B cell (primary cell): ENCODE measurements around the gene BST2. TPM values are rescaled to one million over a fixed set of nuclear protein-coding genes. Genes with fewer than 3 reads are reported as not detected.
A peak's percentile ranks its signal among the peaks of the same experiment; 100 is the strongest.

Source experiments
- ATAC-seq: fragments of 200-7000 bp; cut with Tn5 transposase; one replicate; pipeline ENCODE4 v1.10.0; 2021; ENCODE audit warnings: low read depth, mild to moderate bottlenecking, moderate number of reproducible peaks, moderate library complexity
- CTCF ChIA-PET: fragments of 350-600 bp; sonication (Branson Sonifier 250); formaldehyde crosslinking; loops from one replicate; lab custom pipeline; 2021; ENCODE audit warnings: antibody characterized with exemption, inconsistent platforms; lab: Charles Lee
- POLR2A ChIA-PET: fragments of 350-600 bp; sonication (Branson Sonifier 250); formaldehyde crosslinking; loops from one replicate; lab custom pipeline; 2021; ENCODE audit warnings: antibody characterized with exemption; lab: Charles Lee
- DNase-seq: peaks from one replicate; pipeline ENCODE4 v3.0.0; 2013
- H2AFZ ChIP-seq: 2 replicates; pipeline ENCODE4 v1.6.1; 2012; ENCODE audit warnings: mild to moderate bottlenecking, low read depth, low read length; ENCODE audit not compliant: insufficient read depth, poor library complexity, severe bottlenecking
- H3K27ac ChIP-seq, 2 donors: 1 replicate in 1 of 2; 2 replicates in 1 of 2; pipeline ENCODE4 v1.5.1; 2012 to 2013; ENCODE audit warnings: low read length in 2 of 2, mild to moderate bottlenecking in 2 of 2, moderate library complexity in 1 of 2
- H3K27me3 ChIP-seq, 4 experiments: fragments of 200-600 bp in 1 of 4; sonication (generic) in 1 of 4; replicated peaks in 1 of 4; 1 replicate in 2 of 4; 2 replicates in 2 of 4; pipeline versions ENCODE4 v1.6.1 to v1.7.0; 2013 to 2016; ENCODE audit warnings: low read length in 3 of 4, mild to moderate bottlenecking in 2 of 4, mixed read lengths in 1 of 4, moderate library complexity in 1 of 4; ENCODE audit not compliant: insufficient read depth in 4 of 4, control insufficient read depth in 3 of 4; ENCODE audit errors: control extremely low read depth in 1 of 4
- H3K36me3 ChIP-seq, 2 experiments: replicated peaks in 1 of 2; 1 replicate in 1 of 2; 2 replicates in 1 of 2; pipeline versions ENCODE4 v1.6.1 to v1.7.1; 2013; ENCODE audit warnings: low read length in 1 of 2; ENCODE audit not compliant: insufficient read depth in 2 of 2, control insufficient read depth in 1 of 2; ENCODE audit errors: control extremely low read depth in 1 of 2, extremely low read depth in 1 of 2
- H3K4me1 ChIP-seq, 2 donors: fragments of 200-600 bp in 1 of 2; sonication (generic) in 1 of 2; 1 replicate in 1 of 2; 2 replicates in 1 of 2; pipeline versions ENCODE4 v1.5.1 to v1.6.1; 2013 to 2017; ENCODE audit warnings: low read length in 2 of 2; ENCODE audit not compliant: control insufficient read depth in 2 of 2, insufficient read depth in 2 of 2
- H3K4me2 ChIP-seq: replicated peaks from 2 replicates; pipeline ENCODE3; 2012; ENCODE audit warnings: mild to moderate bottlenecking, low read depth, low read length; ENCODE audit not compliant: poor library complexity, severe bottlenecking
- H3K4me3 ChIP-seq, 5 experiments: fragments of 200-600 bp in 1 of 5; sonication (generic) in 1 of 5; 1 replicate in 3 of 5; 2 replicates in 2 of 5; pipeline versions ENCODE4 v1.5.1 to v1.7.0; 2011 to 2016; ENCODE audit warnings: low read length in 4 of 5, mild to moderate bottlenecking in 4 of 5, low read depth in 2 of 5, control low read depth in 1 of 5, moderate library complexity in 1 of 5; ENCODE audit not compliant: insufficient read depth in 1 of 5; ENCODE audit errors: control extremely low read depth in 1 of 5, extremely low read depth in 1 of 5
- H3K79me2 ChIP-seq: fragments of 200-600 bp; sonication (generic); one replicate; pipeline ENCODE4 v1.6.0; 2016; ENCODE audit warnings: low read length; ENCODE audit not compliant: control insufficient read depth, insufficient read depth
- H3K9ac ChIP-seq: fragments of 200-600 bp; sonication (generic); 2 replicates; pipeline ENCODE4 v1.6.1; 2017; ENCODE audit warnings: mild to moderate bottlenecking, low read length, moderate library complexity
- H3K9me3 ChIP-seq, 3 donors: one replicate each; pipeline versions ENCODE4 v1.6.1 to v1.7.1; 2013; ENCODE audit warnings: low read length in 2 of 3; ENCODE audit not compliant: control insufficient read depth in 2 of 3, insufficient read depth in 1 of 3; ENCODE audit errors: control extremely low read depth in 1 of 3
- H4K20me1 ChIP-seq: 2 replicates; pipeline ENCODE4 v1.6.0; 2012; ENCODE audit warnings: mild to moderate bottlenecking, low read length; ENCODE audit not compliant: insufficient read depth, control insufficient read depth, poor library complexity, severe bottlenecking
- H3K27ac Mint-ChIP-seq: one replicate; pipeline ENCODE4 v1.8.0; 2021; ENCODE audit warnings: mixed read lengths
- H3K27me3 Mint-ChIP-seq: one replicate; pipeline ENCODE4 v1.8.0; 2021; ENCODE audit warnings: mixed read lengths
- H3K4me1 Mint-ChIP-seq: one replicate; pipeline ENCODE4 v1.8.0; 2021; ENCODE audit warnings: mixed read lengths
- H3K4me3 Mint-ChIP-seq: one replicate; pipeline ENCODE4 v1.8.0; 2021; ENCODE audit warnings: mixed read lengths
- H3K9me3 Mint-ChIP-seq: one replicate; pipeline ENCODE4 v1.8.0; 2022; ENCODE audit warnings: mixed read lengths; ENCODE audit not compliant: insufficient read depth
- EZH2 ChIP-seq: IDR thresholded peaks from 2 replicates; pipeline ENCODE4 v1.6.1; 2012; ENCODE audit warnings: borderline replicate concordance, low read depth, mild to moderate bottlenecking, moderate library complexity, low read length; ENCODE audit not compliant: insufficient read depth, poor library complexity, severe bottlenecking
- WGBS: methylation state at CpG from one replicate; pipeline ENCODE4 v1.1.5; 2013; ENCODE audit warnings: missing lambda C conversion rate; ENCODE audit not compliant: insufficient coverage; 5-methylcytosine and 5-hydroxymethylcytosine counted together
- intact Hi-C: fragments of 100-400 bp; cut with micrococcal nuclease; formaldehyde crosslinking; loops from one replicate; pipeline ENCODE4 v1.10.0; 2022
- polyA plus RNA-seq: library from polyadenylated mRNA; depleted of rRNA; stranded (reverse); fragments of >200 nt; gene quantifications from 2 replicates; pipeline ENCODE4 v1.2.3, GENCODE V29; 2012
- total RNA-seq, 2 donors: library from RNA; stranded (reverse); fragments of 120-200 nt in 1 of 2; gene quantifications; 1 replicate in 1 of 2; 2 replicates in 1 of 2; pipeline versions ENCODE4 v1.2.3 to v1.2.4, GENCODE V29; 2013 to 2022
- TF ChIP-seq, protein P1 (sequence below): fragments of 200-600 bp; IDR thresholded peaks from one replicate; pipeline ENCODE4 v1.8.0; 2022; ENCODE audit warnings: antibody characterized with exemption, mild to moderate bottlenecking

The BST2 gene
- total and polyA plus RNA-seq, 2 donors (not counting 1 experiment from before 2014, with no cell fraction given), result 59.7 to 79.5 TPM

DNA sequence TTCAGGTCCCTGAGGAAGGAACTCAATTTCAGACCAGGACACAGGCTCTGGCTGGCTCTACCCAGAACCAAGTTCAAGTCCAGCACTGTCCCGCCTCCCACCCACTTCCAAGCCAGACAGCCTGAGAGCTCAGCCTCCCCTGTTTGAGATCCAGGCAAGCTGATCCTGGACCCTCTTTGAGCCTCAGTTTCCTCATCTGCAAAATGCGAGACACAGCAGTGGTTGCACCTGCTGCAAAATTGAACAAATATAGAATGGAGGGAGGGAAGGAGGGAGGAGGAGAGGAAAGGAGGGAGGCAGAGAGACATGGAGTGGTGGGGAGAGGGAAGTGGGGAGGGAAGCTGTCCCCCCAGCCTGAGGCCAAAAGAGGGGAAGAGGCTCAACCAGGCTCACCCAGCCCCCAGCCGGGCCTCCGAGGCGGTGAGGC, 42.3 kb upstream of the BST2 start:
- Mint-ChIP-seq H3K4me1 (peaks cover 11% of the 10 kb centered on the region), H3K4me3 (peak overlapping the region; percentile 48), H3K27ac (no peak overlapping the region), H3K9me3 (no peaks in the 10 kb centered on the region), H3K27me3 (peaks cover 25% of the 10 kb centered on the region)
- H3K4me3 ChIP-seq, result no peak overlapping the region
- 19% methylated on average over 4 of the region's 5 CpGs for WGBS
- intact Hi-C loops, result loop anchor here (10.0 kb wide), 1 partner anchor 407 kb away; the partner anchor contains the start of gene RPL18A
- TF ChIP-seq EZH2, result no peak
- TF ChIP-seq, protein P1, sequence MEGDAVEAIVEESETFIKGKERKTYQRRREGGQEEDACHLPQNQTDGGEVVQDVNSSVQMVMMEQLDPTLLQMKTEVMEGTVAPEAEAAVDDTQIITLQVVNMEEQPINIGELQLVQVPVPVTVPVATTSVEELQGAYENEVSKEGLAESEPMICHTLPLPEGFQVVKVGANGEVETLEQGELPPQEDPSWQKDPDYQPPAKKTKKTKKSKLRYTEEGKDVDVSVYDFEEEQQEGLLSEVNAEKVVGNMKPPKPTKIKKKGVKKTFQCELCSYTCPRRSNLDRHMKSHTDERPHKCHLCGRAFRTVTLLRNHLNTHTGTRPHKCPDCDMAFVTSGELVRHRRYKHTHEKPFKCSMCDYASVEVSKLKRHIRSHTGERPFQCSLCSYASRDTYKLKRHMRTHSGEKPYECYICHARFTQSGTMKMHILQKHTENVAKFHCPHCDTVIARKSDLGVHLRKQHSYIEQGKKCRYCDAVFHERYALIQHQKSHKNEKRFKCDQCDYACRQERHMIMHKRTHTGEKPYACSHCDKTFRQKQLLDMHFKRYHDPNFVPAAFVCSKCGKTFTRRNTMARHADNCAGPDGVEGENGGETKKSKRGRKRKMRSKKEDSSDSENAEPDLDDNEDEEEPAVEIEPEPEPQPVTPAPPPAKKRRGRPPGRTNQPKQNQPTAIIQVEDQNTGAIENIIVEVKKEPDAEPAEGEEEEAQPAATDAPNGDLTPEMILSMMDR, result no peak
- POLR2A ChIA-PET, result no interaction called here
- H3K9ac ChIP-seq, result no peak overlapping the region
- peaks cover 0 to 2% (median 0%) of the 10 kb centered on the region in 3 donors for H3K9me3 ChIP-seq
- no peaks in the 10 kb centered on the region for H3K79me2 ChIP-seq
- H2AFZ ChIP-seq, result no peak overlapping the region
- no peaks in the 10 kb centered on the region for H3K36me3 ChIP-seq
- H3K27ac ChIP-seq, result no peak overlapping the region
- no peaks in the 10 kb centered on the region for H4K20me1 ChIP-seq
- DNase-seq (peak; percentile 25), ATAC-seq (no peak)
- CTCF ChIA-PET, result interaction anchor here (0.8 to 2.2 kb wide), 2 partner anchors 9 to 18 kb away, joined by 3 to 8 read pairs; no protein-coding TSS in a partner anchor
- H3K4me2 ChIP-seq, result peak overlapping the region; percentile 79
- peaks cover 0 to 49% (median 13%) of the 10 kb centered on the region in 4 experiments for H3K27me3 ChIP-seq
- peaks cover 5 to 10% of the 10 kb centered on the region in 2 donors for H3K4me1 ChIP-seq

- peaks cover 2% of the 10 kb centered on the region for H3K9me3 Mint-ChIP-seq
- no peak overlapping the region for H3K9ac ChIP-seq
- H3K27me3 Mint-ChIP-seq, result peaks cover 16% of the 10 kb centered on the region
- H3K27ac Mint-ChIP-seq, result no peak overlapping the region
- no peak overlapping the region for H3K4me3 Mint-ChIP-seq
- H3K4me3 ChIP-seq, result no peak overlapping the region
- H3K27me3 ChIP-seq, result peaks cover 0 to 30% (median 11%) of the 10 kb centered on the region in 4 experiments
- TF ChIP-seq, protein P1, result no peak
- no peak for TF ChIP-seq EZH2
- ChIA-PET CTCF (no interaction called here), POLR2A (no interaction called here)
- no peak overlapping the region for H3K27ac ChIP-seq
- intact Hi-C loops, result loop anchor here (10.0 kb wide), 1 partner anchor 409 kb away; the partner anchor contains the start of gene RPL18A
- H2AFZ ChIP-seq, result no peak overlapping the region
- peaks cover 11% of the 10 kb centered on the region for H3K4me1 Mint-ChIP-seq
- peaks cover 5 to 10% of the 10 kb centered on the region in 2 donors for H3K4me1 ChIP-seq
- no peak overlapping the region for H3K4me2 ChIP-seq
- H3K79me2 ChIP-seq, result no peaks in the 10 kb centered on the region
- WGBS, result 100% methylated on average over 1 of the region's 1 CpG
- H3K9me3 ChIP-seq, result peaks cover 0 to 5% (median 3%) of the 10 kb centered on the region in 3 donors
- H4K20me1 ChIP-seq, result no peaks in the 10 kb centered on the region
- ATAC-seq (no peak), DNase-seq (no peak)
- H3K36me3 ChIP-seq, result no peaks in the 10 kb centered on the region
Measured at GRCh38 chr19:17445526-17446165, 40.2 kb upstream of the BST2 start.
